Spleen (tissue), 11 donors: ENCODE results near the gene INPP4B. TPM values are rescaled to one million over a fixed set of nuclear protein-coding genes. Genes with fewer than 3 reads are reported as not detected.

Source experiments
- DNase-seq: peaks from one replicate; pipeline ENCODE4 v3.0.0-alpha.2; 2020
- H3K27ac ChIP-seq, 8 donors: fragments of 200-600 bp; sonication (generic) in 7 of 8; 1 replicate in 4 of 8; 2 replicates in 4 of 8; pipeline versions ENCODE4 v1.5.0 to v1.8.0; 2016 to 2021; ENCODE audit warnings: inconsistent platforms in 4 of 8, mild to moderate bottlenecking in 4 of 8, moderate library complexity in 1 of 8
- H3K27me3 ChIP-seq, 7 donors: fragments of 200-600 bp; sonication (generic) in 6 of 7; replicated peaks in 1 of 7; 1 replicate in 4 of 7; 2 replicates in 3 of 7; pipeline versions ENCODE4 v1.5.0 to v1.8.0; 2016 to 2021; ENCODE audit warnings: inconsistent platforms in 3 of 7, mild to moderate bottlenecking in 1 of 7
- H3K36me3 ChIP-seq, 6 donors: fragments of 200-600 bp; sonication (generic) in 5 of 6; 1 replicate in 4 of 6; 2 replicates in 2 of 6; pipeline versions ENCODE4 v1.5.0 to v1.8.0; 2016 to 2021; ENCODE audit warnings: inconsistent platforms in 2 of 6
- H3K4me1 ChIP-seq, 6 donors: fragments of 200-600 bp; sonication (generic) in 5 of 6; 1 replicate in 3 of 6; 2 replicates in 3 of 6; pipeline versions ENCODE4 v1.5.0 to v1.8.0; 2016 to 2021; ENCODE audit warnings: inconsistent platforms in 3 of 6
- H3K4me3 ChIP-seq, 8 donors: fragments of 200-600 bp; sonication (generic) in 7 of 8; 1 replicate in 4 of 8; 2 replicates in 4 of 8; pipeline versions ENCODE4 v1.5.0 to v1.8.0; 2016 to 2021; ENCODE audit warnings: inconsistent platforms in 4 of 8, mild to moderate bottlenecking in 4 of 8, moderate library complexity in 2 of 8
- H3K9me3 ChIP-seq, 8 donors: fragments of 200-600 bp; sonication (generic) in 7 of 8; 1 replicate in 4 of 8; 2 replicates in 4 of 8; pipeline versions ENCODE4 v1.5.0 to v1.8.0; 2016 to 2021; ENCODE audit warnings: inconsistent platforms in 4 of 8
- POLR2A ChIP-seq, 3 donors: fragments of 450-650 bp; IDR thresholded peaks; one replicate each; pipeline ENCODE4 v1.5.1; 2017; ENCODE audit warnings: antibody characterized with exemption in 3 of 3, mild to moderate bottlenecking in 1 of 3
- POLR2AphosphoS5 ChIP-seq, 3 donors: sonication (generic); formaldehyde crosslinking; IDR thresholded peaks; one replicate each; pipeline ENCODE4 v1.5.1; 2017; ENCODE audit warnings: antibody characterized with exemption in 3 of 3
- WGBS, 5 donors: extraction: QIAGEN DNeasy Blood & Tissue Kit in 3 of 5; methylation state at CpG; one replicate each; pipeline versions ENCODE4 v1.1.5 to v1.1.7; 2013 to 2018; 5-methylcytosine and 5-hydroxymethylcytosine counted together
- intact Hi-C: fragments of 100-400 bp; cut with DNase I; formaldehyde crosslinking; loops from one replicate; pipeline ENCODE4 v1.15.0; 2023; ENCODE audit warnings: low total_unique reads
- polyA plus RNA-seq, 3 donors: library from polyadenylated mRNA; stranded (reverse); fragments of 200-250 nt; gene quantifications; one replicate each; pipeline ENCODE4 v1.2.1, GENCODE V29; 2013
- total RNA-seq, 7 donors: library from RNA; depleted of rRNA in 3 of 7; stranded (reverse); fragments of >200 nt in 3 of 7; fragmentation: NEBNext Ultra II Directional in 4 of 7; extraction: Animal tissue kit (Norgen Biotek cat#: 25700) in 4 of 7; gene quantifications; one replicate each; pipeline versions ENCODE4 v1.1.0 to v1.2.1, GENCODE V29; 2016 to 2021
- TF ChIP-seq, protein P1 (sequence below), 11 experiments: fragments of 200-600 bp in 7 of 11; fragments of 450-650 bp in 4 of 11; sonication (generic) in 4 of 11; IDR thresholded peaks in 8 of 11; conservative IDR thresholded peaks in 3 of 11; 1 replicate in 7 of 11; 2 replicates in 4 of 11; pipeline versions ENCODE4 v1.4.0 to v1.8.0; 2016 to 2021; ENCODE audit warnings: antibody characterized with exemption in 11 of 11, inconsistent platforms in 4 of 11, mild to moderate bottlenecking in 1 of 11
- donor health status: healthy with polysubstance abuse.
- donor health status: DM: no; HTN: no; CAD: no; lungs with moderate emphysema.
- donor health status: DM: no; HTN: no; CAD: no.
- donor health status: Bipolar disorder and iron deficiency.
- donor health status: healthy.
- donor health status: DM: no; HTN: no; CAD: no.
- donor health status: DM: yes; HTN: yes; CAD: no.

Gene INPP4B
- total and polyA plus RNA-seq, 10 donors: 0.78 to 31.6 (median 26.8) TPM

DNA sequence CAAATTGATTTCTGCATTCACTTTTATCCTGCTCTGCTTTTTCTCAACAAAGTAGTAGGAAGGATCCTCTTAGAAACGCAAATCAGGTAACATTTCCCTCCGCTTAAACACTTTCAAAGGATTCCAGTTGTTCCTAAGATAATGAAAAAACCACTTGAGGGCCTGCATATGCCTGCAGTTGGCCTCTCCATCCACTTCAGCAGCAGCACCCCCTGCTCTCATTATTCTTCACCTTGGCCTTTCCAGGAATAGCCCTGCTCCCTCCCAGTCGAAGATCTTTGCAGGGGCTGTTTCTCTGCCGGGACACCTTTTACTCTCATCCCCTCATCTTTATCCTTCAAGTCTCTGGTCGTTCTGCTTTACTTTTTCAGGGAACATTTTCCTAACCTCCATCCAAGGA, 314.0 kb downstream of the INPP4B start:
- no peaks in the 10 kb centered on the region for H3K4me1 ChIP-seq
- DNase-seq: no peak
- no peak overlapping the region for H3K4me3 ChIP-seq
- no peaks in the 10 kb centered on the region for H3K9me3 ChIP-seq
- H3K36me3 ChIP-seq: no peaks in the 10 kb centered on the region
- intact Hi-C loops: no loop called here
- no peaks in the 10 kb centered on the region for H3K27me3 ChIP-seq
- TF ChIP-seq POLR2AphosphoS5 (IDR thresholded peaks at IDR 0.05): no peak
- TF ChIP-seq, protein P1, sequence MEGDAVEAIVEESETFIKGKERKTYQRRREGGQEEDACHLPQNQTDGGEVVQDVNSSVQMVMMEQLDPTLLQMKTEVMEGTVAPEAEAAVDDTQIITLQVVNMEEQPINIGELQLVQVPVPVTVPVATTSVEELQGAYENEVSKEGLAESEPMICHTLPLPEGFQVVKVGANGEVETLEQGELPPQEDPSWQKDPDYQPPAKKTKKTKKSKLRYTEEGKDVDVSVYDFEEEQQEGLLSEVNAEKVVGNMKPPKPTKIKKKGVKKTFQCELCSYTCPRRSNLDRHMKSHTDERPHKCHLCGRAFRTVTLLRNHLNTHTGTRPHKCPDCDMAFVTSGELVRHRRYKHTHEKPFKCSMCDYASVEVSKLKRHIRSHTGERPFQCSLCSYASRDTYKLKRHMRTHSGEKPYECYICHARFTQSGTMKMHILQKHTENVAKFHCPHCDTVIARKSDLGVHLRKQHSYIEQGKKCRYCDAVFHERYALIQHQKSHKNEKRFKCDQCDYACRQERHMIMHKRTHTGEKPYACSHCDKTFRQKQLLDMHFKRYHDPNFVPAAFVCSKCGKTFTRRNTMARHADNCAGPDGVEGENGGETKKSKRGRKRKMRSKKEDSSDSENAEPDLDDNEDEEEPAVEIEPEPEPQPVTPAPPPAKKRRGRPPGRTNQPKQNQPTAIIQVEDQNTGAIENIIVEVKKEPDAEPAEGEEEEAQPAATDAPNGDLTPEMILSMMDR (IDR thresholded peaks at IDR 0.05 in 8 of 11, conservative IDR thresholded peaks at IDR 0.05 in 3 of 11): no peak
- TF ChIP-seq POLR2A (IDR thresholded peaks at IDR 0.05): no peak
- WGBS, 5 donors: 76 to 90% (median 85%) methylated on average over 5 of the region's 5 CpGs
- H3K27ac ChIP-seq: no peak overlapping the region

DNA sequence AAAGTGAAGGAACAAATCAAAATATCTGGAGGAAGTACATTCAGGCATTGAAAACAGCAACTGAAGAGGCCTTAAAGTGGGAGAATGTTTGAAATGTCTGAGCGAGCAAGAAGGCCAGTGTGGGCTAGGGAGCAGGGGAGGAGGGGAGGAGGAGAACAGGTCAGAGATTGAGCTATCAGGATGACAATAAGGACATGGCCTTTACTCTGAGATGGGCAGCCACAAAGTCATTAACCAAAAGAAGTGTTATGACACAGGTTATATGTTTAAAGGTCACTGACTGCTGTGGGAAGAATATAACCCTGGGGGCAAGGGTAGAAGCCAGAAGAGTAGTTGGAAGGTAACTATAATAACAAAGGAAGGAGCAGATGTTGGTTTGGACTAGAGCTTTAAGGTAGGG, 315.4 kb downstream of the INPP4B start:
- Histone ChIP-seq H3K4me3 (no peak overlapping the region), H3K9me3 (no peaks in the 10 kb centered on the region), H3K27ac (no peak overlapping the region), H3K36me3 (no peaks in the 10 kb centered on the region), H3K4me1 (no peaks in the 10 kb centered on the region), H3K27me3 (no peaks in the 10 kb centered on the region)
- intact Hi-C loops: no loop called here
- DNase-seq: no peak
- 76 to 83% (median 80%) methylated on average over 1 of the region's 1 CpG for WGBS, 5 donors
- TF ChIP-seq POLR2A (IDR thresholded peaks at IDR 0.05): no peak

DNA sequence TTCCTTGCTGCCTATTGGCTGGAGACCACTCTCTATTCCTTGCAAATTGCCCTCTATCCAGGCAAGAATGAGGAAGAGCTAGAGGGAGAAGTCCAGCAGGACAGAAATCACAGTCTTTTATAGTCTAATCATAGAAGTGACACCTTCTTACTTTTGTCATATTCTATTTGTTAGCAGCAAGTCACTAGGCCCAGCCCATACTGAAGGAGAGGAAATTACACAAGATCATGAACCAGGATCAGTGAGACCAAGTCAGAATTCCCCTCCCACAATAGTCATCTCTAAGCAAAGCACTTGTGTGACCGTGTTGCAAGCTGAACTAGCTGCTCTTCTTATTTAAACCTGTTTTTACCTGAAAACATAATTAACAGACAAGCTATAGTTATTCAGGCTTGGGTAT, 317.7 kb downstream of the INPP4B start:
- no peaks in the 10 kb centered on the region for H3K4me1 ChIP-seq
- intact Hi-C loops: no loop called here
- no peaks in the 10 kb centered on the region for H3K9me3 ChIP-seq
- H3K36me3 ChIP-seq: no peaks in the 10 kb centered on the region
- no peak for DNase-seq
- no peak overlapping the region for H3K4me3 ChIP-seq
- TF ChIP-seq POLR2A (IDR thresholded peaks at IDR 0.05): no peak
- TF ChIP-seq, protein P1 (IDR thresholded peaks at IDR 0.05 in 8 of 11, conservative IDR thresholded peaks at IDR 0.05 in 3 of 11): no peak
- no peak for TF ChIP-seq POLR2AphosphoS5 (IDR thresholded peaks at IDR 0.05)
- 45 to 73% (median 69%) methylated on average over 1 of the region's 1 CpG for WGBS, 5 donors
- no peaks in the 10 kb centered on the region for H3K27me3 ChIP-seq
- no peak overlapping the region for H3K27ac ChIP-seq

DNA sequence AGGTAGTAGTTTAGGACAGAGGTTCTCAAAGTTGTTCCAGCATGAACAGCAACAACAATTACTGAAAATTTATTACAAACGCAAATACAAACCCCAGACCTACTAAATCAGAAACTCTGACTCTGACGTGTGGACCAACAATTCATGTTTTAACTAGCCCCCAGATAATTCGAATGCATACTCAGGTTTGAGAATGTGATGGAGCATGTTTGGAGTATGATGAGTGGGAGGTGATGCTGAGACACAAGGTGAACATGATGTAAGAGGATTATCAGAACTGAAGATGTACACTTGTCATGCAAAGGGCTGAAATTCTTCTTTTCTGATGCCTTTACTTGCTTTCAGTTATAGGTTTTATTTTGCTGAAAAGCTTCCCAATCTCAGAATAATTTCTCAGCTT, 323.0 kb downstream of the INPP4B start:
- Histone ChIP-seq H3K27me3 (no peaks in the 10 kb centered on the region), H3K36me3 (no peaks in the 10 kb centered on the region), H3K4me1 (no peaks in the 10 kb centered on the region), H3K27ac (no peak overlapping the region), H3K9me3 (no peaks in the 10 kb centered on the region), H3K4me3 (no peak overlapping the region)
- WGBS, 5 donors: 83 to 94% (median 88%) methylated on average over 3 of the region's 3 CpGs
- DNase-seq: no peak
- intact Hi-C loops: no loop called here
- TF ChIP-seq POLR2AphosphoS5 (IDR thresholded peaks at IDR 0.05) (no peak), POLR2A (IDR thresholded peaks at IDR 0.05) (no peak)
- TF ChIP-seq, protein P1 (IDR thresholded peaks at IDR 0.05 in 8 of 11, conservative IDR thresholded peaks at IDR 0.05 in 3 of 11): no peak

DNA sequence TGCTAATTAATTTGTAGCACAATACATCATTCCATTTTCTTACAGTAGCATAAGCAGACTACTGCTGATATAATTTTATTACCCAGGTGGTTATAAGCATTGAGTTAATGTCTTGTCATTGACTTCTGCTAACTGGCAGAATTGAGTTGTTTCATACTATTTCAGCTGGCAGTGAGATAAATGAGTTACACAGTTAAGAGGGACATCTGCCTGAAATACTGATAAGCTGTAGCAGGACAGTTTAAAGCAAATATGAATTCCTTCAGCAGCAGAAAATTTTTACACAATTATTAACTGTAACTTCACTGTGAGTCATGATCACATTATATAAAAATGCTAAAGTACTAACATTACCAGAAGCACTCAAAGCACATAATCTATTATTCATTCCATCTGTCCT, 326.8 kb downstream of the INPP4B start:
- TF ChIP-seq, protein P1 (IDR thresholded peaks at IDR 0.05 in 8 of 11, conservative IDR thresholded peaks at IDR 0.05 in 3 of 11): no peak
- no peak for TF ChIP-seq POLR2AphosphoS5 (IDR thresholded peaks at IDR 0.05)
- no peak for TF ChIP-seq POLR2A (IDR thresholded peaks at IDR 0.05)
- H3K36me3 ChIP-seq: no peaks in the 10 kb centered on the region
- no peaks in the 10 kb centered on the region for H3K4me1 ChIP-seq
- no peaks in the 10 kb centered on the region for H3K9me3 ChIP-seq
- H3K4me3 ChIP-seq: no peak overlapping the region
- no peak for DNase-seq
- H3K27me3 ChIP-seq: no peaks in the 10 kb centered on the region
- H3K27ac ChIP-seq: no peak overlapping the region
- intact Hi-C loops: no loop called here
